PFSK-1 (cell line): ENCODE data around the gene TAOK1.

ENCODE experiments used
- FOXP2 ChIP-seq: optimal IDR thresholded peaks from 2 replicates; pipeline ENCODE3; 2011; ENCODE audit warnings: borderline replicate concordance, control low read depth, inconsistent platforms; ENCODE audit not compliant: insufficient read depth; ENCODE audit errors: extremely low read length, extremely low read depth
- POLR2AphosphoS5 ChIP-seq: IDR thresholded peaks from 2 replicates; pipeline ENCODE4 v1.6.1; 2012; ENCODE audit warnings: low read depth, mild to moderate bottlenecking, control low read depth, low read length, moderate library complexity
- SIN3A ChIP-seq: IDR thresholded peaks from 2 replicates; pipeline ENCODE4 v1.6.1; 2012; ENCODE audit warnings: mild to moderate bottlenecking, low read length, moderate library complexity, borderline replicate concordance; ENCODE audit not compliant: insufficient read depth
- TAF1 ChIP-seq: IDR thresholded peaks from 2 replicates; pipeline ENCODE4 v1.6.1; 2012; ENCODE audit warnings: low read length, control low read depth, borderline replicate concordance; ENCODE audit not compliant: insufficient read depth
- TF ChIP-seq, protein P1 (sequence below), 2 experiments: IDR thresholded peaks; 2 replicates each; pipeline versions ENCODE4 v1.6.1 to v1.8.0; 2011 to 2012; ENCODE audit warnings: low read depth in 2 of 2, low read length in 2 of 2, control low read depth in 1 of 2, inconsistent platforms in 1 of 2, mild to moderate bottlenecking in 1 of 2, moderate library complexity in 1 of 2; ENCODE audit not compliant: insufficient read depth in 1 of 2

The TAOK1 gene

DNA sequence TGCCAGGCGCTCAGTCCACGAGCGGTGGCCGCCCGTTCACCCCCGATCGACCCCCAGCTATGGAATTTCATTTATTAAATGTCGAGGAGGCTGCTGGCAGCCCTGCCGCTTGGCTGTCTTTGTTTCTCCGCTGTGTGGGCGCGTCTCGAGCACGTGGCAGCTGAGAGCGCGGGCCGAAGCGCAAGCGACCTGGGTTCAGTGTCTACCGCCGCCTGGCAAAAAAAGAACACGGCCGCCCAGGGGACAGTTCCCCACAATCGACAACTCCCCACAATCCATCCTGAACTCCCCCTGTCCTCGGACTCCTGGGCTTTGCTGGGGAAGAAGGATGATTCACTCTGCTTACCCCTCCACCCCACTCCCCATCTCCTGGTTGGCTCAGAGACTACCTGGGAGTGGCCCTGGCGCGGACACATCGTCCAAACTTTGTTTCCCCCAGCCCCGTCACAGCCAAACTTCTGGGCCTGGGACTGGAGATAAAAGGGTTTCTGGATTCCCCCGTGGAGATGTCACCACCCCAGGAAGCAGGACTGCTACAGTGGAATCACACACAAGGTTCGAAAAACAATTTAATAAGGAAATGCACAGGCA is 201.1 kb downstream of the TAOK1 start:
- no peak for TF ChIP-seq POLR2AphosphoS5
- no peak for TF ChIP-seq FOXP2
- TF ChIP-seq SIN3A: no peak
- TF ChIP-seq TAF1: no peak
- TF ChIP-seq, protein P1, sequence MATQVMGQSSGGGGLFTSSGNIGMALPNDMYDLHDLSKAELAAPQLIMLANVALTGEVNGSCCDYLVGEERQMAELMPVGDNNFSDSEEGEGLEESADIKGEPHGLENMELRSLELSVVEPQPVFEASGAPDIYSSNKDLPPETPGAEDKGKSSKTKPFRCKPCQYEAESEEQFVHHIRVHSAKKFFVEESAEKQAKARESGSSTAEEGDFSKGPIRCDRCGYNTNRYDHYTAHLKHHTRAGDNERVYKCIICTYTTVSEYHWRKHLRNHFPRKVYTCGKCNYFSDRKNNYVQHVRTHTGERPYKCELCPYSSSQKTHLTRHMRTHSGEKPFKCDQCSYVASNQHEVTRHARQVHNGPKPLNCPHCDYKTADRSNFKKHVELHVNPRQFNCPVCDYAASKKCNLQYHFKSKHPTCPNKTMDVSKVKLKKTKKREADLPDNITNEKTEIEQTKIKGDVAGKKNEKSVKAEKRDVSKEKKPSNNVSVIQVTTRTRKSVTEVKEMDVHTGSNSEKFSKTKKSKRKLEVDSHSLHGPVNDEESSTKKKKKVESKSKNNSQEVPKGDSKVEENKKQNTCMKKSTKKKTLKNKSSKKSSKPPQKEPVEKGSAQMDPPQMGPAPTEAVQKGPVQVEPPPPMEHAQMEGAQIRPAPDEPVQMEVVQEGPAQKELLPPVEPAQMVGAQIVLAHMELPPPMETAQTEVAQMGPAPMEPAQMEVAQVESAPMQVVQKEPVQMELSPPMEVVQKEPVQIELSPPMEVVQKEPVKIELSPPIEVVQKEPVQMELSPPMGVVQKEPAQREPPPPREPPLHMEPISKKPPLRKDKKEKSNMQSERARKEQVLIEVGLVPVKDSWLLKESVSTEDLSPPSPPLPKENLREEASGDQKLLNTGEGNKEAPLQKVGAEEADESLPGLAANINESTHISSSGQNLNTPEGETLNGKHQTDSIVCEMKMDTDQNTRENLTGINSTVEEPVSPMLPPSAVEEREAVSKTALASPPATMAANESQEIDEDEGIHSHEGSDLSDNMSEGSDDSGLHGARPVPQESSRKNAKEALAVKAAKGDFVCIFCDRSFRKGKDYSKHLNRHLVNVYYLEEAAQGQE (IDR thresholded peaks at IDR 0.05; ENCODE audit: insufficient read depth in 1 of 2, low read depth in 2 of 2, low read length in 2 of 2): no peak

DNA sequence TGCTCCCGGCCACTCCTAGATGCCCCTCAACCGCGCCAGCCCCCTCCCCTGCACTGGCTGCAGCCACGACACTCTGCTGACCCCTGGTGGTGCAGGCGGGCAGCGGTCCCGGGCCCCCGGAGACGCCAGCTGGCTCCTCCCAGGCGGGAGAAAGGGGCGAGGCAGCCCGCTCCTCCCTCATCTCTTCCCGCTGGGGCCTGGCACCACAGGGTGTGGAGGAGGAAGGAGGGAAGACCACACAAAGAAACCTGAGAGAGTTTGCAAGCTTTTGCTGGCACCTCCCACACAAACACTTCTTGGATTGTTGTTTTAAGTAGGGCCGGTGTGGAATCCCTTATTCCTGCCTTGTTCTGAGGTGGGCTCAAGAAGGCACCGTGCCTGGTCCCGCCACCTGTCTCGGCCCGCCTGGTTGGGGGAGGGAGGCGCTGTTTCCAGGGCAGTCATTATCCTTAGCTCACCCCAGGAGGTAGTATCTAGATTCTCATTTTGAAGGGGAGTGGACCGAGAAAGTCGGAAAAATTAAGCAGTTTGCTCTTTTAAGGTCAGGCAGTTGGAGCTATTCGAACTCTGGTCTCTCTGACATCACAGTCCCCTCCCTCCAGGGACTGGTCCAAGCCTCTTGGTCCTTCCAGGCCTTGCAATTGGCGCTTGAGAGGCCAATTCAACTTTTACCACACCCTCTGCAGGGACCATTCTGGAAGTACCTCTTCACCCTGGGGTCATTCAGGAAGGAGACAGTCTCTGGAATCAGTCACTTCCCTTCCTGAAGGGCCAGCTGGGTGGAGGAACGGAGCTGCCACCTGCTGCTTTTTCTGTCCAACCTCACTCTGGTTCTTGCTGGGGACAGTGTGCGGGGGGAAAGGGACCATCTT is 201.8 kb downstream of the TAOK1 start:
- TF ChIP-seq POLR2AphosphoS5 (peak; percentile 55; the same call in 1 of the 2 replicates), FOXP2 (no peak), TAF1 (no peak), SIN3A (peak; percentile 29; the same call in 1 of the 2 replicates)
- TF ChIP-seq, protein P1 (IDR thresholded peaks at IDR 0.05; ENCODE audit: insufficient read depth in 1 of 2, low read depth in 2 of 2, low read length in 2 of 2): 0 out of 4 replicates have a peak, but pooled peaks of 1 of the 2 experiments have one; percentile 16

DNA sequence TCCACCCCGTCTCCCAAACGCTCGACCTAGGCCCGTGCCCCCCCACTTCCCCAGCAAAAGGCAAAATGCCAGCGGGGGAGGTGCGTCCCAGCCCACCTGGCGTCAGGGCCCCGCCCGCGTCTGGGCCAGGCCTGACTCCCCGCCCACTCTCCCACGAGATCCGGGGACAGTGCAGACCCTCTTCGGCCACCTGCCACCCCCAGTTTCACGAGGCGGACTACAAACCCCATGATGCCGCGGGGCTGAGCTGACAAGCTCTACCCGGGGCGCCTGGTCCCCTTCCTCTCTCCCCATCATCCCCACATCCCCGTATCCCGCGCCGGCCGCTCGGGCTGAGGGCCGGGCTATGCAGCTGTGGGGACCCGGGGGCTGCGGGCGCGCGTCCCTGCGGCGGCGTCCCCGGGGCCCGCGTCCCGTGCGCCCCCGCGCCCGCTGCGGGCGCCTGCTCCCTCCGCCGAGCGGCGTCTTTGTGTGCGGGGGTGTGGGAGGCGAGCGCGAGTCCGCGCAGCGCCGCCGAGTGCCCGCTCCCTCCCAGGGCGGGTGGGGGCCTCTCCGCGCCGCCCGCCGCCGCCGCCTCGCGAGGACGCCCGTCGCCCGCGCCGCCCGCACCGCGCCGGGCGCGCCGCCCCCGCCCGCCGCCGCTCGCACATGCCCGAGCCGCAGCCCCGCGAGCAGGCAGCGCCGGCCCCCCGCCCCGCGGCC is 202.8 kb downstream of the TAOK1 start, which contains the start of gene ANKRD13B:
ANKRD13B (plus strand) TSS at position 283 of the 702 bp plus-strand sequence. CDS start 490 bp downstream, outside the sequence.
- TF ChIP-seq FOXP2 (no peak), TAF1 (no peak), POLR2AphosphoS5 (no peak), SIN3A (no peak)
- TF ChIP-seq, protein P1 (IDR thresholded peaks at IDR 0.05; ENCODE audit: insufficient read depth in 1 of 2, low read depth in 2 of 2, low read length in 2 of 2): no peak

DNA sequence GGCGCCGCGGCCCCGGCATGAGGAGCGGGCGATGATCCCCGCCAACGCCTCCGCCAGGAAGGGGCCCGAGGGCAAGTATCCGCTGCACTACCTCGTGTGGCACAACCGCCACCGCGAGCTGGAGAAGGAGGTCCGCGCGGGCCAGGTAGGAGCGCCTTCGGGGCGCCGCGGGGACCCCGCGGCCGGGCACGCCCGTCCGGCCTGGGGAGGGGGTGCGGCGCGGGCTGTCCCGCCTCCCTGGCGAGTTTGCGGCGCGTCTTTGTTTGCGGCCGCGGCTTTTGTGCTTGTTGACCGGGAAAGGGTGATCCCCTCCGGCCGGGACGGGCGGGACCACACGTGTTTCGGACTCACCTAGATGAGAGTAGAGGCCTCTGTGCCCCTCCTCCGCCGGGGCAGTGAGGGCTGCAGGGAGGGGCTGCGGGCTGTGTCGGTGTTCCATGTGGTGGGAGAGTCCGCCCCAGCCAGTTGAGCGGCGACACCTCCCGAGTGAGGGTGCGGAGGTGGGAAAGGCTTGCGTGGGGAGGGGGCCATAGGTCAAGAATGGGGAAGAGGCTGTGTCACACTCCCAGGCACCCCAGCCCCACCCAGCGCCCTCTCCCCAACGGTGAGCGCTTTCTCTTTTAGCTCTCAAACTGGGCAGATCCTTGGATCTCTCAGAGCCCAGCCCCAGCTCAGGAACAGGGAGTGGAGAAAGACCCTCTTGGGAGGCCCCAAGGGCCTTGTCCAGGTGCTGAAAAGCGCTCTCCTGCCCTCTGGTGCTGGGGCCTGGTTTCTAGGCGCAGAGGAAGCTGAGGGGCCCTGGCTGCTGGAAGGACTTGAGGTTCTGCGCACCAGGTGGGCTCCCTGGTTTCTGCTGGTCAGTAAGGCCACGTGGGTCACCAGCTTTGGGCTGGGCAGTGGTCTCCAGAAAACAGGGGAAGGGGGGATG is 203.7 kb downstream of the TAOK1 start:
- peak; percentile 99; the same call in 1 of the 2 replicates for TF ChIP-seq SIN3A
- no peak for TF ChIP-seq TAF1
- TF ChIP-seq, protein P1 (IDR thresholded peaks at IDR 0.05; ENCODE audit: insufficient read depth in 1 of 2, low read depth in 2 of 2, low read length in 2 of 2): peak; percentile 94 to 96
- no peak for TF ChIP-seq FOXP2
- TF ChIP-seq POLR2AphosphoS5: no peak
